ENCODE results near the gene MACROD2.

The MACROD2 gene

GRCh38 chr20:15938847-15939246, 1943.5 kb downstream of the MACROD2 start:
- DNase-seq (ENCODE audit: low read depth), result no peak
- TF ChIP-seq, protein P1, sequence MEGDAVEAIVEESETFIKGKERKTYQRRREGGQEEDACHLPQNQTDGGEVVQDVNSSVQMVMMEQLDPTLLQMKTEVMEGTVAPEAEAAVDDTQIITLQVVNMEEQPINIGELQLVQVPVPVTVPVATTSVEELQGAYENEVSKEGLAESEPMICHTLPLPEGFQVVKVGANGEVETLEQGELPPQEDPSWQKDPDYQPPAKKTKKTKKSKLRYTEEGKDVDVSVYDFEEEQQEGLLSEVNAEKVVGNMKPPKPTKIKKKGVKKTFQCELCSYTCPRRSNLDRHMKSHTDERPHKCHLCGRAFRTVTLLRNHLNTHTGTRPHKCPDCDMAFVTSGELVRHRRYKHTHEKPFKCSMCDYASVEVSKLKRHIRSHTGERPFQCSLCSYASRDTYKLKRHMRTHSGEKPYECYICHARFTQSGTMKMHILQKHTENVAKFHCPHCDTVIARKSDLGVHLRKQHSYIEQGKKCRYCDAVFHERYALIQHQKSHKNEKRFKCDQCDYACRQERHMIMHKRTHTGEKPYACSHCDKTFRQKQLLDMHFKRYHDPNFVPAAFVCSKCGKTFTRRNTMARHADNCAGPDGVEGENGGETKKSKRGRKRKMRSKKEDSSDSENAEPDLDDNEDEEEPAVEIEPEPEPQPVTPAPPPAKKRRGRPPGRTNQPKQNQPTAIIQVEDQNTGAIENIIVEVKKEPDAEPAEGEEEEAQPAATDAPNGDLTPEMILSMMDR (IDR thresholded peaks at IDR 0.05; ENCODE audit: insufficient read depth, low read depth, low read length, missing control alignments), result no peak
- H3K4me3 ChIP-seq (ENCODE audit: low read depth, low read length), result no peak overlapping the region

DNA sequence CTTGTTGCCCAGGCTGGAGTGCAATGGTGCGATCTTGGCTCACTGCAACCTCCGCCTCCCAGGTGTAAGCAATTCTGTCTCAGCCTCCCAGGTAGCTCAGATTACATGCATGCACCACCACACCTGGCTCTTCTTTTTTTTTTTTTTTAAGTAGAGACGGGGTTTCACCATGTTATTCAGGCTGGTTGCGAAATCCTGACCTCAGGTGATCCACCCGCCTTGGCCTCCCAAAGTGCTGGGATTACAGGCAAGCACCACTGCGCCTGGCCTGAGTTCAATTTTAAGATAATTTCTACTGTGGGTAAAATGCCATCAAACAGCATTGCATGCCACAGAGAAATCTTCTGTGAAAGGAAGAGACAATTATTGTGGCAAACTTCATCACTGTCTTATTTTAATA, 1944.8 kb downstream of the MACROD2 start:
- H3K4me3 ChIP-seq (ENCODE audit: low read depth, low read length), result no peak overlapping the region
- no peak for DNase-seq (ENCODE audit: low read depth)
- TF ChIP-seq, protein P1 (IDR thresholded peaks at IDR 0.05; ENCODE audit: insufficient read depth, low read depth, low read length, missing control alignments), result no peak

GRCh38 chr20:15942130-15942529, 1946.8 kb downstream of the MACROD2 start:
- no peak for DNase-seq (ENCODE audit: low read depth)
- TF ChIP-seq, protein P1 (IDR thresholded peaks at IDR 0.05; ENCODE audit: insufficient read depth, low read depth, low read length, missing control alignments), result no peak
- H3K4me3 ChIP-seq (ENCODE audit: low read depth, low read length), result no peak overlapping the region

DNA sequence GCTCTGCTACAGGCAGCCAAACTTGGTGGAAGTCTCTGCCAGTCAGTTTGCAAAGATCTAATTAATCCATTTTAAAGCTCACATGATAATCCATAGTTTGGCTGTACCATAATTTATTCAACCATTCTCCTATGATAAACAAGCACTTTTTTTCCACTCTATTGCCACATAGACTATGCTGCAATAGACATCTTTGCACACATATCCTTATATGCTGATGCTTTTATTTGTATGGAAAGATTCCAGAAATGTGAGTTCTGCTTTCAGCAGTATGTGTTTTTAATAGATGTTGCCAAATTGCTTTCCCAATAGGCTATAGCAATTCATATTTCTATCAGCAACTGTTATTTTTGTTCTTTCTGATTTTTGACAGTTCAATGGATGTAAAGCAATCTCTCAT, 1950.0 kb downstream of the MACROD2 start:
- no peak overlapping the region for H3K4me3 ChIP-seq (ENCODE audit: low read depth, low read length)
- TF ChIP-seq, protein P1 (IDR thresholded peaks at IDR 0.05; ENCODE audit: insufficient read depth, low read depth, low read length, missing control alignments), result no peak
- no peak for DNase-seq (ENCODE audit: low read depth)

DNA sequence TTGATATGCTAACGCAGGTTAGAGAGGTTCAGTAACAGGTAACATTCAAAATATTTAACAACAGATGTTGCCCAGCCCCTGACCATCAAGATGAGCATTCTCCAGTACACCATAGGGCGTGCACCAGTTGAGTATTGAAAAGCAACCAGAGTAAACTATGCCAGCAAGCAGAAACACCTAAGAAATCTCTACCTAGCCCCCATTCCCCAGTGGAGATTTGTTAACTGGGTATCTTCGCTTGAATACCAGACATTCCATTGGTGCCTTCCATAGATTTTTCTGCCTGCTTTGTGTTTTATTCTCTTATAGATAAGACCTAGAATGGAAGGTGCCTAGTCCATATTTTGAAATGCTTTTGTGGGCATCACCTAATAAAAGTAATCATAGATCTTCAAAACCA, 1954.1 kb downstream of the MACROD2 start:
- TF ChIP-seq, protein P1 (IDR thresholded peaks at IDR 0.05; ENCODE audit: insufficient read depth, low read depth, low read length, missing control alignments), result no peak
- no peak overlapping the region for H3K4me3 ChIP-seq (ENCODE audit: low read depth, low read length)
- no peak for DNase-seq (ENCODE audit: low read depth)

DNA sequence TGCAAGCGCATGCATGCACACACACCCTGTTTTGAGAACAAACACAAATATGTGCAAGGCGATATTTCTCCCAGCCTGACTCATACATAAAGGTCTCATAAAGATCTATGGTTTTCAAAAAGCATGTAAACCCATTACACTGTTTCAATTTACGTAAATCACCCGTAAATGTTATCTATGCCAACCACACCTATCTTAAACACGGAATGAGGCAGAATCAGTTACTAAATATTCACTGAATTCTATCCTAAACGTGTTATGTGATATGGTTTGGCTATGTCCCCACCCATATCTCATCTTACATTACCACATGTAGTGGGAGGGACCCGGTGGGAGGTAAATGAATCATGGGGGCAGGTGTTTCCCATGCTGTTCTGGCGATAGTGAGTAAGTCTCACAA, 1956.3 kb downstream of the MACROD2 start:
- no peak overlapping the region for H3K4me3 ChIP-seq (ENCODE audit: low read depth, low read length)
- TF ChIP-seq, protein P1 (IDR thresholded peaks at IDR 0.05; ENCODE audit: insufficient read depth, low read depth, low read length, missing control alignments), result no peak
- no peak for DNase-seq (ENCODE audit: low read depth)

DNA sequence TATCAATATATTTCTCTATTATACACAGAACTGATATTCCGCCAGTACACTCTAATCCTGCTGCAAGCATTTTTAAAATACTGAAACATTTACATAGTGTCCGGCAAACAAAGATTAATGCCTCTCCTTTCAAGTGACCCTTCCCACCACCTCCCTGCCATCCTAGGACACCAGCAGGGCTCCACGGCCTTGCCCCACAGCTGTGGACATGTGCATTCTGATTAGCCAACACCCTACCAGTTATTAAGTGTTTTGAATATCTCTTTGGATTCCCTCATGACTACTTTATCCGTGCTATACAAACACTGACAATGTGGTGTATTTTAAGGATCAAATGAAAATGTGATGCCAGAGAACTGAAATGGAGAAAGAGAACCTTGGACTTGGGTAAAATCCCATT, 1962.8 kb downstream of the MACROD2 start:
- H3K4me3 ChIP-seq (ENCODE audit: low read depth, low read length), result no peak overlapping the region
- no peak for DNase-seq (ENCODE audit: low read depth)
- TF ChIP-seq, protein P1 (IDR thresholded peaks at IDR 0.05; ENCODE audit: insufficient read depth, low read depth, low read length, missing control alignments), result no peak
